ENCODE data around the gene MAPK9. TPM values are rescaled to one million over a fixed set of nuclear protein-coding genes. Genes with fewer than 3 reads are reported as not detected.

MAPK9 gene
- total RNA-seq, 3 donors from 2014 or later: 37.4 to 54.1 (median 41.3) TPM

- Histone ChIP-seq H3K4me1 (ENCODE audit: low read depth) (no peaks in the 10 kb centered on the region), H3K36me3 (ENCODE audit: low read depth) (no peaks in the 10 kb centered on the region), H3K9me3 (peaks cover 5% of the 10 kb centered on the region), H3K4me3 (no peak overlapping the region)
- intact Hi-C loops (cut with DNase I, micrococcal nuclease): no loop called here
- DNase-seq (no peak), ATAC-seq (no peak)
- no peak for TF ChIP-seq CTCF (IDR thresholded peaks at IDR 0.05)
These were observed 50.3 kb downstream of the MAPK9 start for GRCh38 chr5:180241600-180241999.

- Histone ChIP-seq H3K36me3 (ENCODE audit: low read depth) (no peaks in the 10 kb centered on the region), H3K9me3 (no peaks in the 10 kb centered on the region), H3K4me3 (no peak overlapping the region), H3K4me1 (ENCODE audit: low read depth) (no peaks in the 10 kb centered on the region)
- ATAC-seq (no peak), DNase-seq (no peak)
- TF ChIP-seq CTCF (IDR thresholded peaks at IDR 0.05): no peak
- intact Hi-C loops (cut with DNase I, micrococcal nuclease): no loop called here
These were observed 53.3 kb downstream of the MAPK9 start for GRCh38 chr5:180238631-180239030.

- H3K4me3 ChIP-seq: no peak overlapping the region
- no peak for ATAC-seq
- intact Hi-C loops (cut with DNase I, micrococcal nuclease): no loop called here
- no peaks in the 10 kb centered on the region for H3K9me3 ChIP-seq
- no peak for TF ChIP-seq CTCF (IDR thresholded peaks at IDR 0.05)
- no peaks in the 10 kb centered on the region for H3K4me1 ChIP-seq (ENCODE audit: low read depth)
- no peak for DNase-seq
- no peaks in the 10 kb centered on the region for H3K36me3 ChIP-seq (ENCODE audit: low read depth)
These were observed 56.0 kb downstream of the MAPK9 start for GRCh38 chr5:180235846-180236245.

GRCh38 chr5:180235077-180235476, 56.8 kb downstream of the MAPK9 start:
- Histone ChIP-seq H3K9me3 (no peaks in the 10 kb centered on the region), H3K36me3 (ENCODE audit: low read depth) (no peaks in the 10 kb centered on the region), H3K4me1 (ENCODE audit: low read depth) (no peaks in the 10 kb centered on the region), H3K4me3 (no peak overlapping the region)
- no peak for DNase-seq
- intact Hi-C loops (cut with DNase I, micrococcal nuclease): no loop called here
- TF ChIP-seq CTCF (IDR thresholded peaks at IDR 0.05): no peak
- ATAC-seq: no peak

- H3K9me3 ChIP-seq: no peaks in the 10 kb centered on the region
- ATAC-seq: no peak
- intact Hi-C loops (cut with DNase I, micrococcal nuclease): no loop called here
- DNase-seq: no peak
- H3K36me3 ChIP-seq (ENCODE audit: low read depth): no peaks in the 10 kb centered on the region
- no peaks in the 10 kb centered on the region for H3K4me1 ChIP-seq (ENCODE audit: low read depth)
- TF ChIP-seq CTCF (IDR thresholded peaks at IDR 0.05): no peak
- no peak overlapping the region for H3K4me3 ChIP-seq
These were observed 57.6 kb downstream of the MAPK9 start for GRCh38 chr5:180234271-180234670.

GRCh38 chr5:180233729-180234128, 58.2 kb downstream of the MAPK9 start:
- ATAC-seq (no peak), DNase-seq (no peak)
- H3K9me3 ChIP-seq: no peaks in the 10 kb centered on the region
- H3K4me3 ChIP-seq: no peak overlapping the region
- no peaks in the 10 kb centered on the region for H3K36me3 ChIP-seq (ENCODE audit: low read depth)
- intact Hi-C loops (cut with DNase I, micrococcal nuclease): no loop called here
- no peak for TF ChIP-seq CTCF (IDR thresholded peaks at IDR 0.05)
- H3K4me1 ChIP-seq (ENCODE audit: low read depth): no peaks in the 10 kb centered on the region
